H1 (cell line): ENCODE measurements around the gene DCBLD2. TPM values are rescaled to one million over a fixed set of nuclear protein-coding genes. Genes with fewer than 3 reads are reported as not detected.

Source experiments
- CTCF ChIA-PET: fragments of 300-600 bp; sonication (Branson Sonifier 250); formaldehyde crosslinking; loops from one replicate; lab custom pipeline; 2021; ENCODE audit not compliant: partially characterized antibody; lab: Charles Lee
- POLR2A ChIA-PET: fragments of 300-600 bp; sonication (Branson Sonifier 250); formaldehyde crosslinking; loops from one replicate; lab custom pipeline; 2021; ENCODE audit warnings: inconsistent platforms; ENCODE audit not compliant: partially characterized antibody; lab: Charles Lee
- DNase-seq, 2 experiments: peaks; one replicate each; pipeline versions ENCODE4 v3.0.0 to v3.0.0-alpha.2; 2010 to 2022; ENCODE audit warnings: low spot score in 2 of 2, low read depth in 1 of 2, mixed read lengths in 1 of 2
- FAIRE-seq: peaks from 2 replicates; lab custom pipeline; 2011; peaks lifted over from hg19 to GRCh38; lab: Jason Lieb, UNC
- H2AFZ ChIP-seq: 2 replicates; pipeline ENCODE4 v1.8.1; 2012; ENCODE audit warnings: low read length, inconsistent platforms
- H2AK5ac ChIP-seq: 2 replicates; pipeline ENCODE4 v1.6.1; 2013; ENCODE audit warnings: low read depth, low read length
- H2BK120ac ChIP-seq: replicated peaks from 2 replicates; pipeline ENCODE3; 2013; ENCODE audit warnings: low read depth, low read length, inconsistent platforms
- H2BK12ac ChIP-seq: 2 replicates; pipeline ENCODE4 v1.6.1; 2013; ENCODE audit warnings: low read depth, low read length
- H2BK15ac ChIP-seq: 2 replicates; pipeline ENCODE4 v1.6.1; 2013; ENCODE audit warnings: low read length
- H2BK20ac ChIP-seq: 2 replicates; pipeline ENCODE4 v1.6.1; 2013; ENCODE audit warnings: low read length
- H2BK5ac ChIP-seq: 2 replicates; pipeline ENCODE4 v1.6.1; 2013; ENCODE audit warnings: low read depth, low read length
- H3K14ac ChIP-seq: 2 replicates; pipeline ENCODE4 v1.6.1; 2013; ENCODE audit warnings: inconsistent platforms; ENCODE audit not compliant: insufficient read length
- H3K18ac ChIP-seq: 2 replicates; pipeline ENCODE4 v1.6.1; 2013; ENCODE audit warnings: low read length; ENCODE audit errors: extremely low read depth
- H3K23ac ChIP-seq: 2 replicates; pipeline ENCODE4 v1.6.1; 2013; ENCODE audit warnings: inconsistent platforms; ENCODE audit not compliant: insufficient read length
- H3K23me2 ChIP-seq: 2 replicates; pipeline ENCODE4 v1.6.1; 2013; ENCODE audit warnings: low read depth, low read length
- H3K27ac ChIP-seq: 2 replicates; pipeline ENCODE4 v1.6.1; 2011; ENCODE audit warnings: low read depth, low read length, inconsistent platforms
- H3K27me3 ChIP-seq, 4 experiments: replicated peaks in 1 of 4; 1 replicate in 1 of 4; 2 replicates in 3 of 4; pipeline versions ENCODE4 v1.6.1 to v1.8.1; 2011 to 2013; ENCODE audit warnings: low read length in 3 of 4, mild to moderate bottlenecking in 3 of 4, inconsistent platforms in 2 of 4, mixed read lengths in 2 of 4, moderate library complexity in 1 of 4; ENCODE audit not compliant: control insufficient read depth in 3 of 4, insufficient read depth in 3 of 4; ENCODE audit errors: extremely low read depth in 1 of 4
- H3K36me3 ChIP-seq, 4 experiments: 2 replicates each; pipeline versions ENCODE4 v1.6.1 to v1.8.1; 2011 to 2013; ENCODE audit warnings: mild to moderate bottlenecking in 4 of 4, low read length in 3 of 4, moderate library complexity in 2 of 4, control low read depth in 1 of 4, inconsistent platforms in 1 of 4; ENCODE audit not compliant: insufficient read depth in 4 of 4, control insufficient read depth in 2 of 4
- H3K4ac ChIP-seq: replicated peaks from 2 replicates; pipeline ENCODE3; 2013; ENCODE audit warnings: low read length, low read depth, mixed read lengths, inconsistent platforms; ENCODE audit not compliant: insufficient read length
- H3K4me1 ChIP-seq, 4 experiments: replicated peaks in 1 of 4; 1 replicate in 1 of 4; 2 replicates in 3 of 4; pipeline versions ENCODE4 v1.6.1 to v1.8.1; 2011 to 2013; ENCODE audit warnings: low read length in 3 of 4, inconsistent platforms in 2 of 4, mixed read lengths in 1 of 4; ENCODE audit not compliant: insufficient read depth in 4 of 4, control insufficient read depth in 3 of 4
- H3K4me2 ChIP-seq, 2 experiments: 2 replicates each; pipeline versions ENCODE4 v1.6.1 to v1.8.1; 2011 to 2013; ENCODE audit warnings: low read depth in 2 of 2, low read length in 2 of 2, control low read depth in 1 of 2, inconsistent platforms in 1 of 2, mild to moderate bottlenecking in 1 of 2; ENCODE audit not compliant: insufficient read depth in 1 of 2
- H3K4me3 ChIP-seq, 4 experiments: fragments of 200-600, 300-600 bp in 1 of 4; sonication (generic), shearing (Covaris generic), sonication (Bioruptor Twin) in 1 of 4; 2 replicates each; pipeline versions ENCODE4 v1.5.1 to v1.8.1; 2011 to 2016; ENCODE audit warnings: low read length in 4 of 4, low read depth in 3 of 4, control low read depth in 2 of 4, inconsistent platforms in 2 of 4, mild to moderate bottlenecking in 2 of 4, mixed read lengths in 1 of 4, moderate library complexity in 1 of 4; ENCODE audit not compliant: insufficient read depth in 2 of 4; ENCODE audit errors: extremely low read depth in 1 of 4
- H3K56ac ChIP-seq: replicated peaks from 2 replicates; pipeline ENCODE3; 2013; ENCODE audit warnings: low read depth, mild to moderate bottlenecking, mixed read lengths, low read length, inconsistent platforms; ENCODE audit not compliant: insufficient read length
- H3K79me1 ChIP-seq: 2 replicates; pipeline ENCODE4 v1.6.1; 2013; ENCODE audit warnings: low read depth, low read length, control low read depth
- H3K79me2 ChIP-seq, 2 experiments: 2 replicates each; pipeline versions ENCODE4 v1.6.1 to v1.8.1; 2012 to 2013; ENCODE audit warnings: low read length in 2 of 2, mild to moderate bottlenecking in 2 of 2, inconsistent platforms in 1 of 2; ENCODE audit not compliant: insufficient read depth in 2 of 2, control insufficient read depth in 1 of 2
- H3K9ac ChIP-seq, 4 experiments: replicated peaks in 1 of 4; 1 replicate in 1 of 4; 2 replicates in 3 of 4; pipeline versions ENCODE4 v1.6.1 to v1.8.1; 2011 to 2013; ENCODE audit warnings: low read depth in 3 of 4, low read length in 3 of 4, control low read depth in 2 of 4, mild to moderate bottlenecking in 2 of 4, moderate library complexity in 2 of 4, inconsistent platforms in 1 of 4; ENCODE audit errors: extremely low read depth in 1 of 4
- H3K9me3 ChIP-seq, 2 experiments: 2 replicates each; pipeline versions ENCODE4 v1.6.1 to v1.8.1; 2012 to 2013; ENCODE audit warnings: mild to moderate bottlenecking in 2 of 2, moderate library complexity in 2 of 2, control low read depth in 1 of 2, inconsistent platforms in 1 of 2, low read depth in 1 of 2, low read length in 1 of 2, mixed read lengths in 1 of 2; ENCODE audit not compliant: insufficient read depth in 2 of 2
- H4K20me1 ChIP-seq, 2 experiments: replicated peaks in 1 of 2; 2 replicates each; pipeline versions ENCODE3 to v1.8.1; 2011 to 2013; ENCODE audit warnings: inconsistent platforms in 2 of 2, low read length in 2 of 2, mild to moderate bottlenecking in 1 of 2; ENCODE audit not compliant: insufficient read depth in 2 of 2, control insufficient read depth in 1 of 2
- H4K5ac ChIP-seq: 2 replicates; pipeline ENCODE4 v1.6.1; 2013; ENCODE audit warnings: low read length, low read depth, mixed read lengths, inconsistent platforms; ENCODE audit not compliant: insufficient read length
- H4K8ac ChIP-seq: 2 replicates; pipeline ENCODE4 v1.8.0; 2013; ENCODE audit warnings: mild to moderate bottlenecking, moderate library complexity, low read length, inconsistent platforms; ENCODE audit not compliant: insufficient read depth; ENCODE audit errors: extremely low read depth
- H4K91ac ChIP-seq: replicated peaks from 2 replicates; pipeline ENCODE3; 2013; ENCODE audit warnings: low read length, mixed read lengths, inconsistent platforms; ENCODE audit not compliant: insufficient read length
- BACH1 ChIP-seq: IDR thresholded peaks from 2 replicates; pipeline ENCODE4 v1.6.1; 2012; ENCODE audit warnings: low read length, improper control_type of control experiment
- BCL11A ChIP-seq, 2 experiments: IDR thresholded peaks; one replicate each; pipeline ENCODE4 v1.6.1; 2011; ENCODE audit warnings: low read depth in 2 of 2, low read length in 2 of 2, mild to moderate bottlenecking in 2 of 2
- CBX8 ChIP-seq: fragments of 300-800, 300-1000 bp; sonication (generic); IDR thresholded peaks from 2 replicates; pipeline ENCODE4 v1.7.1; 2016; ENCODE audit warnings: low read depth, low read length, borderline replicate concordance
- CTBP2 ChIP-seq: IDR thresholded peaks from 2 replicates; pipeline ENCODE4 v1.7.0; 2011; ENCODE audit warnings: borderline replicate concordance, mild to moderate bottlenecking, moderate library complexity, mixed read lengths, low read length; ENCODE audit not compliant: insufficient read depth, insufficient read length
- POLR2A ChIP-seq, 2 experiments: IDR thresholded peaks; 1 replicate in 1 of 2; 2 replicates in 1 of 2; pipeline ENCODE4 v1.6.1; 2011; ENCODE audit warnings: low read depth in 2 of 2, low read length in 2 of 2, mild to moderate bottlenecking in 2 of 2; ENCODE audit errors: control extremely low read depth in 1 of 2
- RAD21 ChIP-seq, 2 experiments: IDR thresholded peaks in 1 of 2; conservative IDR thresholded peaks in 1 of 2; 2 replicates each; pipeline ENCODE4 v1.6.1; 2011; ENCODE audit warnings: low read depth in 2 of 2, low read length in 2 of 2, improper control_type of control experiment in 1 of 2, inconsistent platforms in 1 of 2, mild to moderate bottlenecking in 1 of 2, moderate library complexity in 1 of 2
- RNF2 ChIP-seq: fragments of 200-900, 300-1000 bp; sonication (generic); IDR thresholded peaks from 2 replicates; pipeline ENCODE4 v1.7.1; 2016; ENCODE audit warnings: borderline replicate concordance, low read depth, mild to moderate bottlenecking, antibody characterized with exemption, low read length; ENCODE audit not compliant: poor library complexity, severe bottlenecking; ENCODE audit errors: missing control alignments
- SAP30 ChIP-seq: fragments of 300-600 bp; sonication (generic); IDR thresholded peaks from 2 replicates; pipeline ENCODE4 v1.7.1; 2012; ENCODE audit warnings: low read length, moderate library complexity, mild to moderate bottlenecking, inconsistent platforms; ENCODE audit not compliant: insufficient read depth, insufficient replicate concordance
- SP2 ChIP-seq: IDR thresholded peaks from 2 replicates; pipeline ENCODE4 v1.6.1; 2012; ENCODE audit warnings: mild to moderate bottlenecking, low read length, inconsistent platforms
- SUZ12 ChIP-seq: fragments of 200-600 bp; sonication (generic); IDR thresholded peaks from 2 replicates; pipeline ENCODE4 v1.6.1; 2012; ENCODE audit warnings: mild to moderate bottlenecking, inconsistent platforms, low read length, moderate library complexity, mixed read lengths
- YY1 ChIP-seq: IDR thresholded peaks from 2 replicates; pipeline ENCODE4 v1.6.1; 2011; ENCODE audit warnings: low read depth, mild to moderate bottlenecking, low read length
- polyA plus RNA-seq, 7 experiments: library from polyadenylated mRNA; depleted of rRNA in 3 of 7; stranded (reverse) in 5 of 7; unstranded in 2 of 7; fragments of >200 nt in 5 of 7; fragments of 200-250 nt in 2 of 7; gene quantifications; 1 replicate in 5 of 7; 2 replicates in 1 of 7; 4 replicates in 1 of 7; pipeline versions ENCODE4 v1.2.1 to v1.2.3, GENCODE V29; 2011 to 2013; ENCODE audit warnings: missing spikeins in 2 of 7, mixed read lengths in 2 of 7
- total RNA-seq: library from RNA; stranded (reverse); fragmentation: NEBNext Ultra II Directional; extraction: Animal tissue kit (Norgen Biotek cat#: 25700); gene quantifications from 2 replicates; pipeline ENCODE4 v1.2.1, GENCODE V29; 2021
- TF ChIP-seq, protein P1 (sequence below): IDR thresholded peaks from 2 replicates; pipeline ENCODE4 v1.6.1; 2011; ENCODE audit warnings: low read depth, mild to moderate bottlenecking, low read length; ENCODE audit not compliant: insufficient read depth
- TF ChIP-seq, protein P2 (sequence below): IDR thresholded peaks from 2 replicates; pipeline ENCODE4 v1.6.1; 2012; ENCODE audit warnings: low read length, inconsistent platforms

The DCBLD2 gene
- total and polyA plus RNA-seq, 2 of the 8 experiments (the other 6 are each of a cell fraction or from before 2014, with no cell fraction given): 19.6 to 63.8 TPM

- Histone ChIP-seq H4K91ac (no peak overlapping the region), H3K27ac (no peak overlapping the region), H4K20me1 (no peaks in the 10 kb centered on the region), H3K27me3 (no peaks in the 10 kb centered on the region), H3K23me2 (no peaks in the 10 kb centered on the region), H2BK15ac (no peak overlapping the region), H3K56ac (no peak overlapping the region), H3K23ac (no peak overlapping the region), H3K9me3 (no peaks in the 10 kb centered on the region), H3K4me2 (no peak overlapping the region), H2BK120ac (no peak overlapping the region), H2BK5ac (no peak overlapping the region), H3K14ac (no peak overlapping the region), H2BK20ac (no peak overlapping the region), H2AK5ac (no peak overlapping the region), H3K36me3 (no peaks in the 10 kb centered on the region; a peak in 1 of 8 replicates), H2BK12ac (no peak overlapping the region), H3K4me1 (no peaks in the 10 kb centered on the region), H3K79me2 (no peaks in the 10 kb centered on the region), H3K18ac (no peak overlapping the region), H4K5ac (no peak overlapping the region), H2AFZ (no peak overlapping the region), H3K9ac (no peak overlapping the region), H3K4ac (no peak overlapping the region), H3K4me3 (no peak overlapping the region), H4K8ac (no peak overlapping the region), H3K79me1 (no peaks in the 10 kb centered on the region)
- POLR2A ChIA-PET: no interaction called here
- no peak for FAIRE-seq
- no peak for DNase-seq
- CTCF ChIA-PET: no interaction called here
- no peak for TF ChIP-seq SP2
- no peak for TF ChIP-seq BACH1
- no peak for TF ChIP-seq RAD21 (IDR thresholded peaks at IDR 0.05 in 1 of 2, conservative IDR thresholded peaks at IDR 0.05 in 1 of 2; ENCODE audit: low read depth in 2 of 2, low read length in 2 of 2)
- TF ChIP-seq POLR2A (IDR thresholded peaks at IDR 0.05; ENCODE audit: control extremely low read depth in 1 of 2, low read depth in 2 of 2, low read length in 2 of 2): no peak
- TF ChIP-seq SAP30: no peak
- TF ChIP-seq SUZ12: no peak
- no peak for TF ChIP-seq BCL11A (IDR thresholded peaks at IDR 0.05; ENCODE audit: low read depth in 2 of 2, low read length in 2 of 2)
- no peak for TF ChIP-seq CTBP2
- TF ChIP-seq RNF2: no peak
- TF ChIP-seq YY1: no peak
- no peak for TF ChIP-seq CBX8
- TF ChIP-seq, protein P1, sequence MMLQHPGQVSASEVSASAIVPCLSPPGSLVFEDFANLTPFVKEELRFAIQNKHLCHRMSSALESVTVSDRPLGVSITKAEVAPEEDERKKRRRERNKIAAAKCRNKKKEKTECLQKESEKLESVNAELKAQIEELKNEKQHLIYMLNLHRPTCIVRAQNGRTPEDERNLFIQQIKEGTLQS: no peak
- TF ChIP-seq, protein P2, sequence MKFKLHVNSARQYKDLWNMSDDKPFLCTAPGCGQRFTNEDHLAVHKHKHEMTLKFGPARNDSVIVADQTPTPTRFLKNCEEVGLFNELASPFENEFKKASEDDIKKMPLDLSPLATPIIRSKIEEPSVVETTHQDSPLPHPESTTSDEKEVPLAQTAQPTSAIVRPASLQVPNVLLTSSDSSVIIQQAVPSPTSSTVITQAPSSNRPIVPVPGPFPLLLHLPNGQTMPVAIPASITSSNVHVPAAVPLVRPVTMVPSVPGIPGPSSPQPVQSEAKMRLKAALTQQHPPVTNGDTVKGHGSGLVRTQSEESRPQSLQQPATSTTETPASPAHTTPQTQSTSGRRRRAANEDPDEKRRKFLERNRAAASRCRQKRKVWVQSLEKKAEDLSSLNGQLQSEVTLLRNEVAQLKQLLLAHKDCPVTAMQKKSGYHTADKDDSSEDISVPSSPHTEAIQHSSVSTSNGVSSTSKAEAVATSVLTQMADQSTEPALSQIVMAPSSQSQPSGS: no peak
Observed at GRCh38 chr3:98776140-98776493, 125.4 kb downstream of the DCBLD2 start.
